ENCODE measurements around the gene ASPSCR1.

ASPSCR1 gene

DNA sequence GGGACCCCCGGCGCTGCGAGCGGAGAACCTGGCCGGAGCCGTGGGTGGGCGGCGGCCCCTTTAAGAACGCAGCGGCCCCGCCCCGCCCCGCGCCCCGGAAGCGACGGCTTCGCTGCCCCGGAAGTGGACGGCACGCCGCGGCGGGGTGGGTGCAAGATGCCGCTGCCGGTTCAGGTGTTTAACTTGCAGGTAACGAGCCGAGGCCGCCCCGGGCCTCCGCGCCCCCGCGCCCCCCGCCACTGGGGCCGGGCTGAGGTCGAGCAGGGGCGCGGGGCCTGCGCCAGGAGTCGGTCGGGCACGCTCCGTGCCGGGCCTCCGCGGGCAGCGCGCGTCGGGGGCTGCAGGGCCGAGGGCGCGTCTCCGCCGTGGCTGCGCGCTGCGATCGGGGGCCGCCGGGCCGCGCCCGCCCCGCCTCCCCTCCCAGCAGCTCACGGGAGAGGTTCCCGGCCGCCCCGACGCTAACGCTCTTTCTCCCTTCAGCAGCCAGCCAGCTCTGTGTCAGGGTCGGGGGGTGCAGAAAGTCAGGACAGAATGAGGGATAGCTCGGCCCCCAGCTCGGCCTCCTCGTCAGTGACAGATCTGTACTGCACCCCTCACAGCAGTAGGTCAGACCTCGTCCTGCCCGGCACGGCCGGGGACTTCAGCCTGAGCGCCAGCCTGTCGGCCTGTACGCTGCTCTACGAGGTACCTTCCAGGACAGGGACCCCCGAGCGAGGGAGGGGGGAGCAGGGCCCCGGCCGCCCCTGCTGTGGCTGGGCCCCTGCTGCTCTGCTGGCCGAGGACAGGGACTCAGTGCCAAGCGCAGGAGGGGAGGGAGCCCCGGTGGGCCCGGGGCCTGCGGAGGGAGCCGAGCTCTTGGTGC, 74.6 kb downstream of the ASPSCR1 start, which contains the start of the genes GPS1 and RFNG:
GPS1 (plus strand) TSS at position 123 of the 862 bp plus-strand sequence; CDS start at position 157, 34 bp downstream.
RFNG (minus strand) TSS at position 36 of the 862 bp plus-strand sequence. CDS start 45 bp downstream, outside the sequence.
- in situ Hi-C loops (cut with HindIII; ENCODE audit: low sequenced_read_pairs): no loop called here

DNA sequence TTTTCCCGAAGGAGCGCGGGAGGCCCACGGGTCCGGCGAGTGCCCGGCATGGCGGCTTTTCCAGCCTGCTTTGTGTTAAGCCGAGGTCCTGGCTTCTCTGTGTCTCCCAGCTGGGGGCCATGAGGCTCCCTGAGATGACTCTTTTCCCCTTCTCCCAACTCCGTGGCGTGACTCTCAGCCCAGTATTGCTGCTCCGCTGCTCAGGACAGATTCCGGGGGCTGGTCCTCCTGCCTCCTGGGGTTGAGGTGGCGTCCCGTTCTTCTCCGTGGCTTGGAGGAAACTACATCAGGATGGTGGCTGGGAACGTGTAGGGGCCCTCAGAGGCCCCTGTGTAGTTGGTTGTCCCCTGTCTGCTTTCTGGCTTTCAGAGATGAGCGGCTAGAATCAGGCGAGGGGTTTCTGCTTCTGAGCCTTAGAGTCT, 75.2 kb downstream of the ASPSCR1 start:
- in situ Hi-C loops (cut with HindIII; ENCODE audit: low sequenced_read_pairs): no loop called here

DNA sequence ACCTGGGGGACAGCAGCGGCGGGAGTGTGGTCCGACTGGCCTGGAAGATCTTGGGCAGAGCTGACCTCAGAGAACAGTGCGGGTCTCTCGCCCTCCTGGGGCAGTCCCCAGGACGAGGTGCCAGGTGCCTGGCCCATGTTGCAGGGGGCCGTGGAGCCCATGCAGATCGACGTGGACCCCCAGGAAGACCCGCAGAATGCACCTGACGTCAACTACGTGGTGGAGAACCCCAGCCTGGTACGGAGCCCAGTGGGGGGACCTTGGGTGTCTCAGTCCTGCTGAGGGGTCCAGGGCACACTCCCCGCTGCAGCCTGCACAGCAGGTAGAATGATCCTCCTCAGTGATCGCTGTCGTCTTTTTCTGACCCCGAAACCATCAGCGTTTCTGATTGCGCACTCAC, 75.7 kb downstream of the ASPSCR1 start:
- in situ Hi-C loops (cut with HindIII; ENCODE audit: low sequenced_read_pairs): no loop called here

DNA sequence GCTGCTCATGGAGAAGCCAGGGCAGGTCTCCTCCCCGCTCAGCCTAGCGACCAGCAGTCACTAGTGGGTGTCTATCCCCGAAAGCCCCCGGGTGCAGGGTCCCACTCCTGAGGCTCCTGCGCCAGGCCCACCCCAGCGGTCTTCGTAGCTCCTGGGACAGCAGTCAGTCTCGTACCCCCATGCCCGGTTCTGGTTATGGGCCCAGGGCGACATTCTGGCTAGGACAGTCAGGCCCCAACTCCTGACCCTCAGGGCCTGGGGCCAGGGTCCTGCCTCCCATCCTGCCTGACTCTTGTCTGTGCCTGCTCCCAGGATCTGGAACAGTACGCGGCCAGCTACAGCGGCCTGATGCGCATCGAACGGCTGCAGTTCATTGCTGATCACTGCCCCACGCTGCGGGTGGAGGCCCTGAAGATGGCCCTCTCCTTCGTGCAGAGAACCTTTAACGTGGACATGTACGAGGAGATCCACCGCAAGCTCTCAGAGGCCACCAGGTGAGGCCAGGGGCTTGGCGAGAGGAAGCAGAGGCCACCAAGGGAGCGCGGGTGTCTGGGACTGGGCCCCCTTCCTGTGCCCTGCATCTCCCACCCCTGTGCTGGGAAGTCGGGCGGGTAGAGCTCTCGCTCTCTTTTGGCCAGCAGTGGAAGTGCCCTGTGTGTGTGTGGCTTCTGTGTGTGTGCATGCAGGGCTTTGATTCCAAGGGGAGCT, 76.3 kb downstream of the ASPSCR1 start:
- in situ Hi-C loops (cut with HindIII; ENCODE audit: low sequenced_read_pairs): no loop called here

DNA sequence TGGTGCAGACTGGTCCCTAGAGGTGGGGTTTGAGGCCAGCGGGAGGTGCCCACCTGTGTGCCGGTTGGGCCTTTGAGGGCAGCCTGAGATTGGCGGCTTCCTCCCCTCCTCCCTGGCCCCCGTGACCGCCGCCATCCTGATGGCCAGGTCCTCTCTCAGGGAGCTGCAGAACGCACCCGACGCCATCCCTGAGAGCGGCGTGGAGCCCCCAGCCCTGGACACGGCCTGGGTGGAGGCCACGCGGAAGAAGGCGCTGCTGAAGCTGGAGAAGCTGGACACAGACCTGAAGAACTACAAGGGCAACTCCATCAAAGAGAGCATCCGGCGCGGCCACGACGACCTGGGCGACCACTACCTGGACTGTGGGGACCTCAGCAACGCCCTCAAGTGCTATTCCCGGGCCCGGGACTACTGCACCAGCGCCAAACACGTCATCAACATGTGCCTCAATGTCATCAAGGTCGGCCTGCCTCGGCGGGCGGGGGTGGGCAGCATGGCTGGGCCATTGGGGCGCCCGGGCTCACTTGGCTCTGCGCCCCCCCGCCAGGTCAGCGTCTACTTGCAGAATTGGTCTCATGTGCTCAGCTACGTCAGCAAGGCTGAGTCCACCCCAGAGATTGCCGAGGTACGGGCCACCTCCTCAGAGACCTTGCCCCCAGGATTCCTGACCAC, 77.1 kb downstream of the ASPSCR1 start:
- in situ Hi-C loops (cut with HindIII; ENCODE audit: low sequenced_read_pairs): no loop called here

DNA sequence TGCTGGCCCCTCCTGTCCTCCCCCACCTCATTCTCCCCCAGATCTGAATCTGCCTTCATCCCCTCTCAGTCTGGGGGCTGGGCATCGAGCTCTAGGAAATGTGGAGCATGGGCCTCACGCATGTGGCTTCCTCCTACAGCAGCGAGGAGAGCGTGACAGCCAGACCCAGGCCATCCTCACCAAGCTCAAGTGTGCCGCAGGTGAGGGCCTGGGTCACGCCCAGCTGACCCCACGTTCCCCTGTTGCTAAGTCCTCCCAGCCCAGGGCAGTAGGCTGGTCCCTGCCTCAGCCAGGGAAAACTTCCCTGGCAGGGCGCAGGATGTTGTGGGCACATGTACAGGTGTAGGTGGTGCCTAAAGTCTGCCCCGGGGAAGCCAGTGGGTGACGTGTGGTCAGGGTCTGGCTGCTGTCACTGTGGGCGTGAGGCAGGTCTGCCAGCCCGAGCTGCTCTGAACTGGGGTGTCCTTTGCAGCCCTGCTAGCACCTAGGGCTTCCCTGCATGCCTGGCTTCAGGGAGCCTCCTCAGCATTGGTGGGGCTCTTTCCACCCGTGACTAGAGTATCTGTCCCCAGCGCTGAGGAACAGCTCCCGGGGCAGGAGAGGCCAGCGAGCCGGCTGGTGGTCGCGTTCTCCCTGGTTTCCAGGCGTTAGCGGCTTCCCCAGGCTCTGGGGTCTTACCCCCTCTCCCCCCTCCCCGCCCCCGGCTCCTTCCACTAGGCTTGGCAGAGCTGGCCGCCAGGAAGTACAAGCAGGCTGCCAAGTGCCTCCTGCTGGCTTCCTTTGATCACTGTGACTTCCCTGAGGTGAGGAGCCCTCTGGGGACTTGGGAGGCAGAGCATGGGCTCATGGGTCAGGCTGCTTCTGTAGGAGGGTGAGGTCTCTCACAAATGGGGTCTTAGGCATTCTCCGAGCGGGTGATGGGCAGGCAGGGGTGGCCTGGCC, 77.9 kb downstream of the ASPSCR1 start:
- in situ Hi-C loops (cut with HindIII; ENCODE audit: low sequenced_read_pairs): no loop called here

DNA sequence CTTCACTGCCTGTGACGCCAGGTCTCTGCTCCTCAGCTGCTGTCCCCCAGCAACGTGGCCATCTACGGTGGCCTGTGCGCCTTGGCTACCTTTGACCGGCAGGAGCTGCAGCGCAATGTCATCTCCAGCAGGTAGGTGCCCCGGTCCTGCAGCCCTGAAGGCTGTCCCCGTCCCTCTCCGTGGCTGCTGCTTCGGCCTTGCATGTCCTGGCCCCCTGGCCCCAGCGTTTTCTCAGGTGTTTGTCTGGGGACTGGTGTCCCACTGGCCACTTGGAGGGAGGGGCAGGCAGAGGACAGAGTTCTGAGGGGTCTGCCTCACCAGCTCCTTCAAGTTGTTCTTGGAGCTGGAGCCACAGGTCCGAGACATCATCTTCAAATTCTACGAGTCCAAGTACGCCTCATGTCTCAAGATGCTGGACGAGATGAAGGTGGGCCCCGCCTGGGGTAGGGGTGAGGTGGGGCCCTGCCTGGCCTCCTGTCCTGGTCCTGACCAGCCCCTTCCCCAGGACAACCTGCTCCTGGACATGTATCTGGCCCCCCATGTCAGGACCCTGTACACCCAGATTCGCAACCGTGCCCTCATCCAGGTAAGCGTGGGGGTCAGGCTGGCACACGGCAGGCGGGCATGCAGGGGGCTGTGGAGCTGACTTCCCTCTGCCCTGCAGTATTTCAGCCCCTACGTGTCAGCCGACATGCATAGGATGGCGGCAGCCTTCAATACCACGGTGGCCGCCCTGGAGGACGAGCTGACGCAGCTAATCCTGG, 78.7 kb downstream of the ASPSCR1 start:
- in situ Hi-C loops (cut with HindIII; ENCODE audit: low sequenced_read_pairs): no loop called here

DNA sequence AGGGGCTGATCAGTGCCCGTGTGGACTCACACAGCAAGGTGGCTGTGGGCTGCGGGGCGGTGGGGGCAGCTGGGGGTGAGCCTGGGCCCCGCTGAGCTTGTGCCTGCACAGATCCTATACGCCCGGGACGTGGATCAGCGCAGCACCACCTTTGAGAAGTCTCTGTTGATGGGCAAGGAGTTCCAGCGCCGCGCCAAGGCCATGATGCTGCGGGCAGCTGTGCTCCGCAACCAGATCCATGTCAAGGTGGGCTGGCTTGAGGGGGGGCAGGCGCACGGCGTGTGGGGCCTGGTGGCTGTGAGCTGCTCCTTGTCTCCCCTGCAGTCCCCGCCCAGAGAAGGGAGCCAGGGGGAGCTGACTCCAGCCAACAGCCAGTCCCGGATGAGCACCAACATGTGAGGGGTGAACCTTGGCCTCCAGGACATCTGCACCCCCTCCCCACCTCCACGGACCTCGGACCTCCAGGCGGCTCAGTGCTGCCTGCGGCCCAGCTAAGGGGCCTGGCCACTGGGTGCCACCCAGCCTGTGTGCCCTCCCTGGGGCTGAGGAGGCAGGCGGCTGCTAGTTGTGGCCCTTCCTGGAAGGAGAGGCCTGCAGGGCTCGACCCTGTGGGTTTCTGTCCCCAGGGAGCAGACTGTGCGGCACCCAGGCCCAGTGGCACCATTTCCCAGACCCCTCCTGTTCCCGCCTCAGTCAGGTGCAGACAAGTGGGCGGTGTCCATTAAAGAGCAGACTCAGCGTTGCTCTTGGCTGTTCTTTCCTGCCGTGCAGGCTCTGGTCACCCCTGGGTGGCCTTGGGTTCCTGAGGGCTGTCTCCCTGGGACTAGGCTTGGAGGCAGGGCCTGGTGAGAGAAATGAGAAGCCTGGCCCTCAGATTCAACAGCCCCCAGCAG, 79.5 kb downstream of the ASPSCR1 start:
- in situ Hi-C loops (cut with HindIII; ENCODE audit: low sequenced_read_pairs): no loop called here

DNA sequence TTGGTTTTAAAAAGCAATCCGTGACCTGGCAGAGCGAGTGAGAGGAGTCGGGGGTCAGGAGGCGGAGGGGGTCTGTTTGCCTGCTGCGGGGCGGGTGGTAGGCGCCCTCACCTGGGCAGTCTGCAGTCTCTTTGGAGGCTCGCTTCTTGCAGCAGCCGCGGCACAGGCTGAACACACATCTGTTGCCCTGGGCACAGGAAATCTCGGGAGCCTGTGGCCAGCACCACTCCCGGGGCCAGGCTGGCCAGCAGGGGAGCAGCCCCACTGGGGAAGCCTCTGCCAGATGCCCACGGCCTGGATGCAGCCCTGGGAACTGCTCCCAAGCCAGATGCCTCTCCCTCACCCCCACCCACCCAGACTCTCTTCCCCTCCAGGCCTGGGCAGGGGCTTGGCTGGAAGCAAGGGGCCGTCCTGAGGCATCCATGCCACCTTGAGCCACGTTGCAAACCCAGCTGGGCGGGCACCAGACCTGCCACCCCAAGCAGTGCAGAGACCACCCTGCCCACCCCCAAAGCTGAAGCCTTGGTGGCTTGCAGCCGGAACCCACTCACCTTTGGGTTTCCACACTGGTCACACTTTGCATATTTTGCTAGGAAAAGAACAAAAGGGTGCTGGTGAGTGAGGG, 80.9 kb downstream of the ASPSCR1 start:
- in situ Hi-C loops (cut with HindIII; ENCODE audit: low sequenced_read_pairs): no loop called here

DNA sequence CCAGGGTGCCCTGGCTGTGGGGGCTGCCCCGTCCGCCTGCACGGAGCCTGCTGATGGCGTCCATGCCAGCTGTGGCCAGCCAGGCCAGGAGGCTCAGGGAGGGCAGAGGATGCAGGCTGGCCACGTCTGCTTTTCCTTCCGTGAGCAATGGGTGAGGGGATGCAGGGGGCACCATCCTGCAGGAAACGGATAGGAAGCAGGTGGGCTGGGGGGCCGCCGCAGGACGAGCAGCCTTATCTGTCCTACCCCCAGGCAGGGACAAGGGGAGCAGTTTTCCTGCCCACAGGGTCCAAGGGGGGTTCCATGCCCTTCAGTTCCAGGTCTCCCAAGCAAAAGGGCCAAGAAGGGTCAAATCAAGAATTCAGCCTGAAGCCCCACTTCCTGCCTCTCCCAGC, 81.4 kb downstream of the ASPSCR1 start:
- in situ Hi-C loops (cut with HindIII; ENCODE audit: low sequenced_read_pairs): no loop called here

DNA sequence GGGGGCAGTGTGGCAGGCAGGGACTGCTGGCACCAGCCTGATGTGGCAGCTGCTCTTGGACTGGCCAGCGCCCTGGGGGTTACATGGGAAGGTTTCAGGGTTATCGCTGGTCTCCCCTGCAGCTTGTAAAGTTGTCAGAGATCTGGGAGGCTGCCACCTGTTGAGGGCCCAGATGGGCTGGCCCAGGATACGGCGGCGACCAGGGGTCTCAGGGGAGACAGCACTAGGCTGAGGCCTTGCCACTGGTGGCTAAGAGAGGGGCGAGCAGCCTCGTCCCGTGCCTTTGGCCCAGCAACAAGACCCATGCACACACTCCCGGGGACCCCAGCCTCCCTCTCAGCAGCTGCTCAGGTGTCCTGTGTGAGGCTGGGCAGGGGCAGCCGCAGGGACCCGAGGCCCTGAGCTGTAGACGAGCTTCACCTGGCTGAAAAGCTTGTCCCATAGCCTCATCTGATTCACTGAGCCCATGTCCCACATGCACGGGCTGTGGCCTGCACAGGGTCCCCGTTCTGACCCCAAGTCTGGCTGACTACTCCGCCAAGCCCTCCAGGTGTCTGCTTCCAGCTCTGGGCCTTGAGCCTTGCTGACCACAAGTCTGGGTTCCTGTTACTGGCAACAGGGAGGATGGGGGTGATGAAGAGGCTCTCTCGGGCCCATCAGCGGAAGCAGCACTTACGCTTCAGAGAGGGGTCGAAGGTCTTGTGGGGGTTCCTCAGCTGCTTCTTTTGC, 82.0 kb downstream of the ASPSCR1 start:
- in situ Hi-C loops (cut with HindIII; ENCODE audit: low sequenced_read_pairs): no loop called here

DNA sequence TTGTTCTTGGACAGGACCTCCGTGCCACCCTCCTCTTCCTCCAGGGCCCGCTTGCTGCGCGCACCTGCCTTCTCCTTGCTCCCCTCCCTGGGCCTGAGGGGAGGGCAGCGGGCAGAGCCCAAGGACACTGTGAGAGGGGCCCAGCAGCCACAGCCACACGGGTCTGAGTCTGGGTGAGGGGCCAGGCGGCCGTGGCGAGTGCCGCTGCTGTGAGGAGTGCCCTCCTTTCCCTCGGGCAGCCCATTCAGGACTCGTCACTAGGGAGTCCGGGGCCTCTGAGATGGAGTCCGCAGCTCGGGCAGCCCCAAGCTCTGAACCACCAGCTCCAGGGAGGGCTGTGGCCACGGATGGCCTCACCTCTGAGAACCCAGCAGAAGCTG, 82.6 kb downstream of the ASPSCR1 start:
- in situ Hi-C loops (cut with HindIII; ENCODE audit: low sequenced_read_pairs): no loop called here

DNA sequence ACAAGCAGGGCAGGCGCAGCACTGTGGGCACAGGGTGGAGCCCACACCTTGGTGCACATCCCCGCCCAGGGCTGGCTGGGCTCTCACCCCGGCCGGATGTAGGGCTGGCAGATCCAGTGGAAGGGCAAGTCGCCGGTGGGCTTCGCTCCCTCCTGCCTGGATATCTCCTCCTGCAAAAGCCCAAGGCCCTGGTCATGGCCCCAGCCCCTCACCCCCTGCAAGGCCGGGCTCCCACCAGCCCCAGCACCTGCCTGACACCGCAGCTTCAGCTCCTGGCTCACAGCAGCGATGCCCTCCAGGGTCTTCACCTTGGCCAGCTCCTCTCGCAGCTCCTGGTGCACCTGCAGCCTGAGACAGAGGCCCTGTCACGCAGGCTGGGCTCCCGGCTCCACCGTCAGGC, 83.2 kb downstream of the ASPSCR1 start:
- in situ Hi-C loops (cut with HindIII; ENCODE audit: low sequenced_read_pairs): no loop called here

DNA sequence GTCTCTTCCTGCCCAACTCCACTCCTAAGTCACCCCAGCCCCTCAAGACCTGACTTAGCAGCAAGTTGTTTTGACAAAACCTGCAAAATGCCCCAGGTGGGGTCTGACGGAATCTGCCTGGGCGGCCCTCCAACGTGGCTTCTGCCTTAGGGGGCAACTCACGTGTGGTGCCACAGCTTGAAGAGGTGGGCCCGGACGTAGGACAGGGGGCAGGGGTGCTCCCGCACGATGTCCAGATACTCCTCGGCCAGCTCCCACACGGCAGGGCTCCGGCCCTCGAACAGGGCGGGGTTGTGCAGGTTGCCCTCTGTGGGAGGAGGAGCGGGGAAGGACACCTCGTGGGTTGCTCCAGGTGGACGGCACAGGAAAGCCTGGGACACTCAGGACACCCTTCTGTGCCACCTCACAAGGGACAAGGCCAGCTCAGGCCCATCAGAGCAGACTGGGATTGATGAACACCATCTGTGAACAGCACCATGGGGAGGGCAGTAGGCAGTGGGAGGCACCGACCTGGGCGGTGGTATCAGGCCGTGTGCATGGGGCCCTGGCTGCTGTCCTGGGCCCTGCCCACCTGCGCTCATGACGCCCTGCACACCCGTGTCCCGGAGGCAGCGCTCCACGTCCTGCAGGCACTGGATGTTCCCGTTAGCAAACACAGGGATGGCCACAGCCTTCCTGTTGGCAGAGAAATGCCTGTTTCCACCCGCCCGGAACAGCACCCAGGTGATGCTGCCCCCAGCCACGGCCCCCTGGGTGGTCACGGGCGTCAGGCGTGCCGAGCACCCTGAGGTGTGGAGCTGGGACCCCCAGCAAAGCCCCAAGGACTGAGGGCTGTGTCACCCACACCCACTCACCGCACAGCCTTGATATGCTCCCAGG, 83.9 kb downstream of the ASPSCR1 start:
- in situ Hi-C loops (cut with HindIII; ENCODE audit: low sequenced_read_pairs): no loop called here

DNA sequence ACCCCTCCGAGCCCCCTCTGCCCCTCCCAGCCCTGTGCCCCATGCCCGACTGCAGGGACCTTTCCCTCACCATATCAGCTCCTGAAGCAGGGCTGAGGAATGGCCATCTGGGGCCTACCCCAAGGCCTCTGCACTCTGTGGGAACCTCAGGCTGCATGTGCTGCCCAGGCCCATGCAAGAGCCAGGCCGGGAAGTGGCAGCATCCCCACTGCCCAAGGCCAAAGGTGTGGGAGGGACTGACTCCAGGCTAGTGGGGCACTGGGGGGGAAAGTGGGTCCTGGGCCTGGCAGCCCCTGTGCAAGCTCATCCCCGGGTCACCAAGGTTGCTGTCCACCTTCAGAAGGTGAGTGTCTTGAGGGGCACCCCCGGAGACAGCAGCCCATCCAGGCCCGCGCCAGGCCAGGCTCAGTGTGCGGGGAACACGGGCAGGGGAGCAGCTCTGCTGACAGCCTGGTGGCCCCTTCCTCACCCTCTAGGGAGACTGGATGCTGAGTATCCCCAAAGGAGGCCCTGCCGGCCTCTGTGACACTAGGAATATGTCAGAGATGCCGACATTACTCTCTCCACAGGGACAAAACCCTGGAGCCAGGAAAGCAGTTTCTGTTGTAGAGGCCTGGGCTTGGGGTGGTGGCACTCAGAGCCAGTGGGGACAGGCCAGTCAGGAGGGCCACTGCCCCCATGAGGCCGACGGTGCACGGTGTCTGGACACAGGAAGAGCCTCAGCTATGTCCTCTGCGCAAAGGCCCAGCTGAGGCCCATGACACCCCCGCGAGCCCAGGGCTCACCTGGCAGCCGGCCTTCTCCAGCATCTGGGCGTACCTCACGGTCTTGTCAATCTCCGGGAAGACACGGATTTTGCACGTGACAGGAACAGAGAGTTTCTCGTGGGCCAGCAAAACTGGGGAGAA, 84.9 kb downstream of the ASPSCR1 start:
- in situ Hi-C loops (cut with HindIII; ENCODE audit: low sequenced_read_pairs): no loop called here

DNA sequence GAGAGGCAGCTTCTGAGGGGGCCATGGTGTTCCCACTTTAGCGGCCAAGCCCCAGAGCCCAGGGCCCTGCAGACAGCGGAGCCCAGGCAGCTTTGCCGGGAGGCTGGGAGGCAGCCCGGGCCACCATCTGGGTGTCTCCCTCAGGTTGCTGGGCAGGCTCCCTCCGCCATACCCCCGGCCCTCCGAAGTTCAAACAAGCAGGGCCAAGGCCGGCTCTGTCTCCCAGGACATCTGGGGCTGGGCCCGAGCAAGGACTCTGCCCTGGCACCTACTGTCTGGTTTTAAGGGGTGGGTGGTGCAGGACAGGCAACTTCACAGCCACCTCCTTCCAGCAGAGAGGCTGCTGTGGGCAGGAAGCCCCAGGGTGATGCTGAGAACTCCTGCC, 85.5 kb downstream of the ASPSCR1 start:
- in situ Hi-C loops (cut with HindIII; ENCODE audit: low sequenced_read_pairs): no loop called here
